K562 (cell line): ENCODE data around the gene NUP188. TPM values are rescaled to one million over a fixed set of nuclear protein-coding genes. Genes with fewer than 3 reads are reported as not detected.

Experiments used
- ATAC-seq: fragments of 200-7000 bp; cut with Tn5 transposase; 3 replicates; pipeline ENCODE4 v1.9.1; 2020; ENCODE audit warnings: moderate library complexity
- BruUV-seq: library from RNA; stranded (reverse); fragments of 400-500 nt; replicated peaks from 2 replicates; lab custom pipeline; 2021; lab: Mats Ljungman, UMichigan
- CTCF ChIA-PET: fragments of 300-600 bp; formaldehyde crosslinking; extraction: SDS; loops from one replicate; lab custom pipeline; 2021; ENCODE audit warnings: low intra/inter-chr PET ratio; lab: Yijun Ruan, JAX
- POLR2A ChIA-PET: fragments of 300-600, 350-650 bp; sonication (Branson Sonifier 250); formaldehyde crosslinking; extraction: SDS; loops from one replicate; lab custom pipeline; 2021; ENCODE audit warnings: antibody characterized with exemption, inconsistent platforms; lab: Yijun Ruan, JAX
- DNase-seq, 4 experiments: peaks; one replicate each; pipeline versions ENCODE4 v3.0.0 to v3.0.0-alpha.2; 2011 to 2018; ENCODE audit warnings: low spot score in 3 of 4, mixed read lengths in 3 of 4; ENCODE audit errors: extremely low read depth in 1 of 4
- FAIRE-seq: peaks from 2 replicates; lab custom pipeline; 2011; peaks lifted over from hg19 to GRCh38; lab: Jason Lieb, UNC
- H2AFZ ChIP-seq: 2 replicates; pipeline ENCODE4 v1.6.0; 2011; ENCODE audit warnings: low read depth, low read length, control low read depth, inconsistent platforms
- H3K27ac ChIP-seq: fragments of 200-600 bp; 3 replicates; pipeline ENCODE4 v1.8.0; 2011; ENCODE audit warnings: low read depth, mild to moderate bottlenecking, control low read depth, inconsistent platforms, low read length, moderate library complexity, mixed read lengths; ENCODE audit errors: extremely low read depth
- H3K27me3 ChIP-seq, 2 experiments: fragments of 300-600 bp in 1 of 2; 2 replicates in 1 of 2; 3 replicates in 1 of 2; pipeline versions ENCODE4 v1.6.0 to v1.8.0; 2011; ENCODE audit warnings: inconsistent platforms in 2 of 2, low read length in 2 of 2, mild to moderate bottlenecking in 1 of 2, mixed read lengths in 1 of 2, moderate library complexity in 1 of 2; ENCODE audit not compliant: control insufficient read depth in 2 of 2, insufficient read depth in 2 of 2
- H3K36me3 ChIP-seq: fragments of 300-600 bp; 3 replicates; pipeline ENCODE4 v1.8.0; 2011; ENCODE audit warnings: mild to moderate bottlenecking, low read length, inconsistent platforms; ENCODE audit not compliant: control insufficient read depth, insufficient read depth
- H3K4me1 ChIP-seq, 2 experiments: fragments of 200-600 bp in 1 of 2; replicated peaks in 1 of 2; 2 replicates in 1 of 2; 3 replicates in 1 of 2; pipeline versions ENCODE4 v1.5.1 to v1.8.0; 2011; ENCODE audit warnings: inconsistent platforms in 2 of 2, low read length in 2 of 2, mild to moderate bottlenecking in 1 of 2, mixed read lengths in 1 of 2, moderate library complexity in 1 of 2; ENCODE audit not compliant: control insufficient read depth in 2 of 2, insufficient read depth in 2 of 2
- H3K4me2 ChIP-seq: 2 replicates; pipeline ENCODE4 v1.6.1; 2011; ENCODE audit warnings: low read length, control low read depth, inconsistent platforms, mixed read lengths; ENCODE audit not compliant: insufficient read depth
- H3K4me3 ChIP-seq: fragments of 200-600 bp; sonication (generic), shearing (Covaris generic); 2 replicates; pipeline ENCODE4 v1.5.1; 2016; ENCODE audit warnings: control low read depth, inconsistent platforms
- H3K79me2 ChIP-seq: fragments of 200-600 bp; 3 replicates; pipeline ENCODE4 v1.8.0; 2011; ENCODE audit warnings: low read length, inconsistent platforms; ENCODE audit not compliant: control insufficient read depth, insufficient read depth
- H3K9ac ChIP-seq, 2 experiments: 2 replicates each; pipeline versions ENCODE4 v1.6.0 to v1.6.1; 2011; ENCODE audit warnings: low read depth in 2 of 2, low read length in 2 of 2, control low read depth in 1 of 2, inconsistent platforms in 1 of 2, mild to moderate bottlenecking in 1 of 2, mixed read lengths in 1 of 2; ENCODE audit not compliant: insufficient read depth in 1 of 2
- H3K9me1 ChIP-seq: one replicate; pipeline ENCODE4 v1.6.0; 2011; ENCODE audit warnings: inconsistent platforms, mild to moderate bottlenecking, low read length, moderate library complexity; ENCODE audit not compliant: control insufficient read depth, insufficient read depth
- H3K9me3 ChIP-seq: replicated peaks from 2 replicates; pipeline ENCODE4 v1.5.1; 2011; ENCODE audit warnings: low read depth, low read length, inconsistent platforms; ENCODE audit not compliant: control insufficient read depth, insufficient read depth
- H4K20me1 ChIP-seq: replicated peaks from 2 replicates; pipeline ENCODE4 v1.6.1; 2011; ENCODE audit warnings: low read length, inconsistent platforms, mixed read lengths; ENCODE audit not compliant: control insufficient read depth, insufficient read depth
- E2F3 ChIP-seq: fragments of 250-450 bp; sonication (Bioruptor Pico); IDR thresholded peaks from 2 replicates; pipeline ENCODE4 v1.4.0; 2020; ENCODE audit warnings: mild to moderate bottlenecking
- ETS2 ChIP-seq: IDR thresholded peaks from 2 replicates; pipeline ENCODE4 v1.6.1; 2016; ENCODE audit warnings: borderline replicate concordance, missing genetic modification characterization, mild to moderate bottlenecking, moderate library complexity, missing compliant biosample characterization; ENCODE audit not compliant: poor library complexity, severe bottlenecking
- NFIC ChIP-seq: fragments of 450-650 bp; IDR thresholded peaks from 2 replicates; pipeline ENCODE4 v1.6.1; 2017; ENCODE audit warnings: mild to moderate bottlenecking, inconsistent platforms
- SP2 ChIP-seq: IDR thresholded peaks from 2 replicates; pipeline ENCODE4 v1.6.1; 2011; ENCODE audit warnings: mild to moderate bottlenecking, low read depth, low read length, moderate library complexity; ENCODE audit not compliant: poor library complexity, severe bottlenecking; ENCODE audit errors: extremely low read depth
- SPI1 ChIP-seq: IDR thresholded peaks from 2 replicates; pipeline ENCODE4 v1.6.1; 2011; ENCODE audit warnings: low read depth, low read length, control low read depth, borderline replicate concordance
- SREBF1 ChIP-seq: fragments of 150-350 bp; IDR thresholded peaks from 2 replicates; pipeline ENCODE4 v1.6.1; 2014; ENCODE audit warnings: antibody characterized with exemption, low read depth, low read length, borderline replicate concordance
- TCF7L2 ChIP-seq: fragments of 150-350 bp; IDR thresholded peaks from 2 replicates; pipeline ENCODE4 v1.6.1; 2016; ENCODE audit warnings: low read depth, mild to moderate bottlenecking, low read length, moderate library complexity
- THRB ChIP-seq: fragments of 450-650 bp; formaldehyde crosslinking; conservative IDR thresholded peaks from 2 replicates; pipeline ENCODE4 v1.4.0; 2022; ENCODE audit warnings: mild to moderate bottlenecking, missing genetic modification characterization
- ZNF436 ChIP-seq: fragments of 250-450, 450-650 bp; sonication (Bioruptor Pico); formaldehyde crosslinking; IDR thresholded peaks from 2 replicates; pipeline ENCODE4 v1.7.0; 2020; ENCODE audit warnings: mild to moderate bottlenecking
- ZNF668 ChIP-seq: fragments of 250-450 bp; sonication (Bioruptor Pico); IDR thresholded peaks from 2 replicates; pipeline ENCODE4 v1.8.0; 2022; ENCODE audit warnings: mild to moderate bottlenecking, inconsistent platforms
- WGBS: fragments of 100-300 bp; shearing (Covaris generic); methylation state at CpG from one replicate; pipeline ENCODE4 v1.1.6; 2016; ENCODE audit warnings: low coverage, mixed read lengths; ENCODE audit not compliant: insufficient coverage; ENCODE audit errors: missing lambda C conversion rate; 5-methylcytosine and 5-hydroxymethylcytosine counted together
- in situ Hi-C: fragments of 300-500 bp; cut with MboI; formaldehyde crosslinking; loops from 4 replicates; pipeline ENCODE4 v1.15.0; 2018; ENCODE audit warnings: inconsistent platforms, mixed read lengths
- intact Hi-C: fragments of 100-400 bp; cut with micrococcal nuclease; formaldehyde crosslinking; loops from 2 replicates; pipeline ENCODE4 v1.14.2; 2022
- polyA plus RNA-seq, 8 experiments: library from polyadenylated mRNA; depleted of rRNA in 4 of 8; stranded (reverse) in 5 of 8; unstranded in 3 of 8; fragments of >200 nt; fragmentation: Nextera tagmentation in 2 of 8; fragmentation: Illumina TruSeq in 1 of 8; extraction: Ambion mirVana in 2 of 8; extraction: Trizol in 1 of 8; gene quantifications; 2 replicates each; pipeline versions ENCODE4 v1.2.1 to v1.2.3, GENCODE V29; 2011 to 2014; ENCODE audit warnings: inconsistent platforms in 1 of 8, missing spikeins in 1 of 8
- total RNA-seq, 7 experiments: library from RNA; depleted of rRNA in 6 of 7; stranded (reverse); fragments of >200 nt in 6 of 7; fragmentation: Illumina TruSeq in 2 of 7; extraction: Trizol in 2 of 7; gene quantifications; 2 replicates each; pipeline versions ENCODE4 v1.2.1 to v1.2.3, GENCODE V29; 2011 to 2021; ENCODE audit warnings: low replicate concordance in 1 of 7
- TF ChIP-seq, protein P1 (sequence below), 2 experiments: IDR thresholded peaks in 1 of 2; conservative IDR thresholded peaks in 1 of 2; 2 replicates each; pipeline ENCODE4 v1.6.1; 2016; ENCODE audit warnings: low read depth in 2 of 2, mild to moderate bottlenecking in 1 of 2, missing compliant biosample characterization in 1 of 2, missing genetic modification characterization in 1 of 2, moderate library complexity in 1 of 2
- TF ChIP-seq, protein P2 (sequence below), 2 experiments: fragments of 150-350 bp in 1 of 2; IDR thresholded peaks; 2 replicates each; pipeline ENCODE4 v1.6.1; 2012 to 2016; ENCODE audit warnings: low read depth in 2 of 2, low read length in 2 of 2, mild to moderate bottlenecking in 1 of 2, moderate library complexity in 1 of 2

The NUP188 gene
- total and polyA plus RNA-seq, 9 of the 15 experiments (the other 6 are each of a cell fraction or from before 2014, with no cell fraction given): 11.7 to 135 (median 70.6) TPM

DNA sequence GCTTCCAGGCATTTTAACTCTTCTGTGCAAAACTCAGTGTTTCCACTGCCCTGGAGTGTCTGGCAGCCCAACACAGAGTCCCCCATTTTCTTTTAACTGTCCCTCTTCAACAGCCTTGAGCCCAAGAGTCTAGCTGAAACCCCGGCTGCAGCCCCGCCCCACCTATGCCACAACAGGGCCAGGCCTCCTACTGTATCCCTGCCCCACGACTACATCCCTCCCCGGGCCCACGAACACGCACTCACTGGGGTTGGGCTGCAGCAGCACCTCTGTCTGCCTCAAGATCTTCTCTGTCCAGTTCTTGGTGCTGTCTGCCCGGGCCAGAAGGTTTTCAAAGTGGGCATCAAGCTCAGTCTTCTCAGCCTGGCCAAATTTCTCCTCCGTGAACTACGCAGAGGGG is 74.5 kb downstream of the NUP188 start:
- POLR2A ChIA-PET: interaction anchor here (1.3 to 3.0 kb wide), 4 partner anchors 9 to 17 kb away, joined by 4 to 15 read pairs (median 7); no protein-coding TSS in a partner anchor
- Histone ChIP-seq H2AFZ (no peak overlapping the region), H3K27me3 (no peaks in the 10 kb centered on the region), H3K27ac (peak overlapping the region; percentile 76; the same call in 2 of the 3 replicates), H3K79me2 (peaks cover 52% of the 10 kb centered on the region), H4K20me1 (no peaks in the 10 kb centered on the region), H3K4me1 (peaks cover 35 to 53% of the 10 kb centered on the region in 2 experiments), H3K9me1 (peaks cover 8% of the 10 kb centered on the region), H3K9me3 (no peaks in the 10 kb centered on the region), H3K4me2 (no peak overlapping the region), H3K9ac (peak overlapping the region in 1 of 2 experiments; percentile 80), H3K4me3 (no peak overlapping the region), H3K36me3 (peaks cover 30% of the 10 kb centered on the region; the same call in 1 of the 3 replicates)
- no TSS peak for BruUV-seq
- in situ Hi-C loops: no loop called here
- FAIRE-seq (no peak), ATAC-seq (no peak; the same call in 2 of the 3 replicates), DNase-seq (no peak)
- WGBS: 71% methylated on average over 7 of the region's 9 CpGs
- intact Hi-C loops: no loop called here
- CTCF ChIA-PET: no interaction called here
- TF ChIP-seq THRB (CRISPR knock-in tag) (no peak), SPI1 (no peak), SP2 (no peak), SREBF1 (no peak), NFIC (no peak), ZNF668 (CRISPR knock-in tag) (no peak), E2F3 (no peak), TCF7L2 (no peak), ETS2 (tag) (no peak), ZNF436 (no peak)
- TF ChIP-seq, protein P1, sequence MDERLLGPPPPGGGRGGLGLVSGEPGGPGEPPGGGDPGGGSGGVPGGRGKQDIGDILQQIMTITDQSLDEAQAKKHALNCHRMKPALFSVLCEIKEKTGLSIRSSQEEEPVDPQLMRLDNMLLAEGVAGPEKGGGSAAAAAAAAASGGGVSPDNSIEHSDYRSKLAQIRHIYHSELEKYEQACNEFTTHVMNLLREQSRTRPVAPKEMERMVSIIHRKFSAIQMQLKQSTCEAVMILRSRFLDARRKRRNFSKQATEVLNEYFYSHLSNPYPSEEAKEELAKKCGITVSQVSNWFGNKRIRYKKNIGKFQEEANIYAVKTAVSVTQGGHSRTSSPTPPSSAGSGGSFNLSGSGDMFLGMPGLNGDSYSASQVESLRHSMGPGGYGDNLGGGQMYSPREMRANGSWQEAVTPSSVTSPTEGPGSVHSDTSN (CRISPR knock-in tag; IDR thresholded peaks at IDR 0.05; ENCODE audit: low read depth): no peak
- TF ChIP-seq, protein P1 (tag; conservative IDR thresholded peaks at IDR 0.05; ENCODE audit: low read depth): no peak
- TF ChIP-seq, protein P2, sequence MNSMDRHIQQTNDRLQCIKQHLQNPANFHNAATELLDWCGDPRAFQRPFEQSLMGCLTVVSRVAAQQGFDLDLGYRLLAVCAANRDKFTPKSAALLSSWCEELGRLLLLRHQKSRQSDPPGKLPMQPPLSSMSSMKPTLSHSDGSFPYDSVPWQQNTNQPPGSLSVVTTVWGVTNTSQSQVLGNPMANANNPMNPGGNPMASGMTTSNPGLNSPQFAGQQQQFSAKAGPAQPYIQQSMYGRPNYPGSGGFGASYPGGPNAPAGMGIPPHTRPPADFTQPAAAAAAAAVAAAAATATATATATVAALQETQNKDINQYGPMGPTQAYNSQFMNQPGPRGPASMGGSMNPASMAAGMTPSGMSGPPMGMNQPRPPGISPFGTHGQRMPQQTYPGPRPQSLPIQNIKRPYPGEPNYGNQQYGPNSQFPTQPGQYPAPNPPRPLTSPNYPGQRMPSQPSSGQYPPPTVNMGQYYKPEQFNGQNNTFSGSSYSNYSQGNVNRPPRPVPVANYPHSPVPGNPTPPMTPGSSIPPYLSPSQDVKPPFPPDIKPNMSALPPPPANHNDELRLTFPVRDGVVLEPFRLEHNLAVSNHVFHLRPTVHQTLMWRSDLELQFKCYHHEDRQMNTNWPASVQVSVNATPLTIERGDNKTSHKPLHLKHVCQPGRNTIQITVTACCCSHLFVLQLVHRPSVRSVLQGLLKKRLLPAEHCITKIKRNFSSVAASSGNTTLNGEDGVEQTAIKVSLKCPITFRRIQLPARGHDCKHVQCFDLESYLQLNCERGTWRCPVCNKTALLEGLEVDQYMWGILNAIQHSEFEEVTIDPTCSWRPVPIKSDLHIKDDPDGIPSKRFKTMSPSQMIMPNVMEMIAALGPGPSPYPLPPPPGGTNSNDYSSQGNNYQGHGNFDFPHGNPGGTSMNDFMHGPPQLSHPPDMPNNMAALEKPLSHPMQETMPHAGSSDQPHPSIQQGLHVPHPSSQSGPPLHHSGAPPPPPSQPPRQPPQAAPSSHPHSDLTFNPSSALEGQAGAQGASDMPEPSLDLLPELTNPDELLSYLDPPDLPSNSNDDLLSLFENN (IDR thresholded peaks at IDR 0.05; ENCODE audit: low read depth in 2 of 2, low read length in 2 of 2): no peak
